HG02759 (cell line): Measurements from ENCODE around the gene PSD2.
A peak's percentile ranks its signal among the peaks of the same experiment; 100 is the strongest.

Experiments used
- ATAC-seq: cut with Tn5 transposase; IDR thresholded peaks from one replicate; pipeline ENCODE4 v1.9.1; 2021; ENCODE audit warnings: mild to moderate bottlenecking, moderate library complexity; ENCODE audit not compliant: unreplicated experiment

Gene PSD2

GRCh38 chr5:139795074-139796001 lies at the start of gene PSD2:
Gene PSD2, plus strand, starts transcription at chr5:139795808. Its CDS starts 13,633 bp downstream, at chr5:139809441.
- no peak for ATAC-seq

GRCh38 chr5:139746691-139747582 lies 48.7 kb upstream of the PSD2 start:
- ATAC-seq = peak; percentile 46

- ATAC-seq = peak; percentile 29
Observed at GRCh38 chr5:139747583-139748504, 47.8 kb upstream of the PSD2 start.

GRCh38 chr5:139748505-139748826 lies 47.1 kb upstream of the PSD2 start:
- ATAC-seq = no peak

GRCh38 chr5:139749242-139749641 lies 46.4 kb upstream of the PSD2 start:
- no peak for ATAC-seq

GRCh38 chr5:139751236-139751635 lies 44.4 kb upstream of the PSD2 start:
- no peak for ATAC-seq

- ATAC-seq = no peak
Observed at GRCh38 chr5:139752506-139753473, 42.8 kb upstream of the PSD2 start.

GRCh38 chr5:139755892-139756671 lies 39.5 kb upstream of the PSD2 start:
- ATAC-seq = peak; percentile 58

GRCh38 chr5:139756971-139757370 lies 38.6 kb upstream of the PSD2 start:
- ATAC-seq = no peak

GRCh38 chr5:139757727-139758509 lies 37.7 kb upstream of the PSD2 start:
- no peak for ATAC-seq

GRCh38 chr5:139758510-139759075 lies 37.0 kb upstream of the PSD2 start:
- no peak for ATAC-seq

- no peak for ATAC-seq
Observed at GRCh38 chr5:139759219-139759721, 36.3 kb upstream of the PSD2 start.

GRCh38 chr5:139760066-139761056 lies 35.2 kb upstream of the PSD2 start:
- ATAC-seq = no peak

- ATAC-seq = no peak
Observed at GRCh38 chr5:139761057-139761450, 34.6 kb upstream of the PSD2 start.

- ATAC-seq = no peak
Observed at GRCh38 chr5:139761501-139761900, 34.1 kb upstream of the PSD2 start.

GRCh38 chr5:139762615-139763170 lies 32.9 kb upstream of the PSD2 start:
- ATAC-seq = no peak
